HG02870 (cell line): ENCODE data around the gene ADAMTS20.
"Not testable (repeated sequence)": the region's sequence is repeated elsewhere in the genome, so short reads cannot be mapped to it uniquely, and the experiment has no call there.

Source experiments
- ATAC-seq: cut with Tn5 transposase; IDR thresholded peaks from one replicate; pipeline ENCODE4 v1.9.1; 2021; ENCODE audit warnings: mild to moderate bottlenecking, moderate library complexity; ENCODE audit not compliant: unreplicated experiment

Gene ADAMTS20

GRCh38 chr12:43362910-43363694 lies 188.9 kb downstream of the ADAMTS20 start:
- no peak for ATAC-seq

- no peak for ATAC-seq
Measured at GRCh38 chr12:43361031-43361710, 190.8 kb downstream of the ADAMTS20 start.

- not testable (repeated sequence) for ATAC-seq
Measured at GRCh38 chr12:43360001-43360400, 192.0 kb downstream of the ADAMTS20 start.

GRCh38 chr12:43357141-43357540 lies 194.9 kb downstream of the ADAMTS20 start:
- ATAC-seq, result no peak

GRCh38 chr12:43352001-43352400 lies 200.0 kb downstream of the ADAMTS20 start:
- ATAC-seq, result no peak

GRCh38 chr12:43349863-43350262 lies 202.1 kb downstream of the ADAMTS20 start:
- ATAC-seq, result no peak

- ATAC-seq, result no peak
Measured at GRCh38 chr12:43348221-43348620, 203.8 kb downstream of the ADAMTS20 start.

GRCh38 chr12:43347026-43347425 lies 205.0 kb downstream of the ADAMTS20 start:
- no peak for ATAC-seq

- no peak for ATAC-seq
Measured at GRCh38 chr12:43345023-43345422, 207.0 kb downstream of the ADAMTS20 start.

GRCh38 chr12:43341785-43342313 lies 210.2 kb downstream of the ADAMTS20 start:
- not testable (repeated sequence) for ATAC-seq

GRCh38 chr12:43338848-43339526 lies 213.0 kb downstream of the ADAMTS20 start:
- ATAC-seq, result peak; percentile 54

- peak; percentile 56 for ATAC-seq
Measured at GRCh38 chr12:43337571-43338444, 214.2 kb downstream of the ADAMTS20 start.

GRCh38 chr12:43336962-43337555 lies 214.9 kb downstream of the ADAMTS20 start:
- ATAC-seq, result no peak

GRCh38 chr12:43333644-43334043 lies 218.4 kb downstream of the ADAMTS20 start:
- ATAC-seq, result no peak

GRCh38 chr12:43332977-43333640 lies 218.9 kb downstream of the ADAMTS20 start:
- no peak for ATAC-seq

GRCh38 chr12:43331935-43332334 lies 220.1 kb downstream of the ADAMTS20 start:
- ATAC-seq, result no peak

GRCh38 chr12:43329375-43329774 lies 222.6 kb downstream of the ADAMTS20 start:
- ATAC-seq, result no peak

- ATAC-seq, result peak; percentile 89
Measured at GRCh38 chr12:43325786-43326185, 226.2 kb downstream of the ADAMTS20 start.

- ATAC-seq, result no peak
Measured at GRCh38 chr12:43320281-43320680, 231.7 kb downstream of the ADAMTS20 start.

GRCh38 chr12:43318021-43318420 lies 234.0 kb downstream of the ADAMTS20 start:
- ATAC-seq, result no peak
